Superior temporal gyrus (tissue), 1 donor: ENCODE results near the gene IMMP2L.

ENCODE experiments used
- DNase-seq: peaks from one replicate; pipeline ENCODE4 v3.0.0-alpha.2; 2016; ENCODE audit errors: extremely low spot score

The IMMP2L gene

GRCh38 chr7:111041577-111041976 lies 520.7 kb downstream of the IMMP2L start:
- DNase-seq: no peak

DNA sequence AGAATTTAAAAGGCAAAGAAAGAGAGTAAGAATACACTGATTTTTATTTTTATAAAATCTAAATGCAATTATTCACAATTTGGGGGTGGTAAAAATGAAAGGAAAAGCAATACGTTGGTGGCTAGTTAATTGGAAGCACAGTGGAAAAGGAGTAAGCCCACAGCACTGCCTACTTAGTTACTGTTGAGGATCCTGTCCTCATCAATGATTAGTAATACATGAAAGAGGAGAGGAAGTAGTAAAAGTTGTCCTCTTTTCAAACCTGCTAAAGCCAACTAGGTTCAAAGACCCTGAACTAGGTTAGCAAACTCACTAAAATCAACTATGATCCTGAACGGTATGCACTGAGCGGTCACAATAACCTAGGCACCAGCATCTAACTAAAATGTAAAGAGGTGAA lies 524.1 kb downstream of the IMMP2L start:
- DNase-seq: no peak

- no peak for DNase-seq
These were observed 530.4 kb downstream of the IMMP2L start for GRCh38 chr7:111031916-111032315.

- no peak for DNase-seq
These were observed 532.0 kb downstream of the IMMP2L start for GRCh38 chr7:111030336-111030735.

DNA sequence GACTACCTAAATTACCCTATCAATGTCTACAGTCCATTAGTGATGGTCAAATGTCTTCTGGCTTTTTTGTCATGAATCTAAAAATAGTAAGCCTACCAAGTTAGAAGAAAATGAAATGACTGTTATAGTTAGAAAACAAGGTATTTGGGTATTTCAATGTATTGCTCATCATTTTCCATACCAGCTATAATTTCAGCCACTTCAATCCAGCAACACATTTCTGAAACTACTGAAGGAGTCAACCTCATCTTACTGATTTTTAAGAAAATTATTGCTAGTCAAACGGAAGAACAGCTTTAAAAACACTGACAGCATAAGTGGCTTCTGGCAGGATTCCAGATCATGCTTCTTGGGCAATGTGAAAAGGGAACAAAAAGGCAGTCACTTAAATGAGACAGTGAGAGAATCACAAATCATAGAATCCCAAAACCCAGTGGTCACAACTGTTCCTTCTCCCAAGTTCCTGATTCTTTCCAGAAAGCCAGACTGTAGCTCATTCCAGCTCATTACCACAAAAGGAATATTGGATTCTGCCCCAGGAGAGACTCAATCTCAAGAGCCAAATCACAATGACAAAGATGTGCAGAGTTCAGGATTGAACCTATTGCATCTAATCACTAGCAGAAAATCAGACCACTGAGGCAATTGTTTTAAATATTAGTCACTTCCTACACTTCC lies 532.6 kb downstream of the IMMP2L start:
- DNase-seq: no peak

- DNase-seq: no peak
These were observed 533.1 kb downstream of the IMMP2L start for GRCh38 chr7:111029141-111029572.

DNA sequence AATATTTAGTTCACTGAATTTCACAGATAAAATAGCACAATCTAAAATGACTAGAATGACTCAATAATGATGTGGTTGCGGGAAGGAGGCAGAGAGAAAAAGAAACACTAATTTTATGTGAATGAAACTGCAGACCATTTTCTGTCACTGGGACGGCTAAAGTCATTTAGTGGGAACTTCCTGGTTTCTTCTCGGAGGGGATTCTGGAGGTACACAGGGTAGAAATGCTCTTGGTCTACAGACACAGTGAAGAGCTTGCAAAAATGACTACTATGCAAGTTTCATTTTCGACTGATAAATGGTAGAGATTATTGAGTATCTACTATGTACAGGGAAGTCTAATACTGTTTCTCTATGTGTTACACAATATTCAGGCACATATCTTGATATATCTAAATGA lies 534.9 kb downstream of the IMMP2L start:
- no peak for DNase-seq

DNA sequence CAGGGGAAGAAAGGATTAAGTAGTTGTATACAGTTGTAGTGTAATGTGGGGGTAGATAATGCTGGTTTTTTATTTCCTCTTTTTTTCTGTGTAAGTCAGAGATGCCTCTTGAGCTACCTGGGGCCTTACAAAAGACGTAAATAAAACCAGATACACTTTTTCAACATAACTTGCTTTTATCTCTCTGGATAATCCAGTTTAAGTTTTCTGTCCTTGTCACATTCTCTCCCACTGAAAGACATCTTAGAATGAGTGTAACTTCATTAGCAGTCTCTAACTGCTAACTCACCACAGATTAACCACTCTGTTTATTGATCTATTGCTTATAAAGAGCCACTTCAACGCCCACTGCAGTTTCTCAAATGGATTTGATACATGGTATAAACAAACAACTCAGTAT lies 535.5 kb downstream of the IMMP2L start:
- no peak for DNase-seq

DNA sequence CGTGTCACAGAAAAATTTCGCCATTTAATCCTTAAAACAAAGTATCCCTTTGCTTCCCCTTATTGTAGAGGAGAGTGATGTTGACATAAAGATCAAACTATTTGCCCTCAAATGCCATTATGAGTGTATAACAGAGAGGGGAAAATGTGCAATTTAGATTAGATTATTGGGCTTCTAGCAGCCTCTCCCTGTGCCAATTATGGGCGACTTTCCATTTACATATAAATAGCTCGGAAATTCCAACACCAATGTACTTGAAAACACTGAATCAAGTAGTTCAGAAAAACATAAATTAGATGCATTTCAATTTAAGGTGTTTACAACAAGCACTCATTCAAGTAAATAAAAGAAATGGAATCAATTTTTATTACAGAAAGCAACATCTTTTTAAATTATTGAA lies 535.9 kb downstream of the IMMP2L start:
- DNase-seq: no peak

- DNase-seq: no peak
These were observed 537.3 kb downstream of the IMMP2L start for GRCh38 chr7:111025006-111025405.

DNA sequence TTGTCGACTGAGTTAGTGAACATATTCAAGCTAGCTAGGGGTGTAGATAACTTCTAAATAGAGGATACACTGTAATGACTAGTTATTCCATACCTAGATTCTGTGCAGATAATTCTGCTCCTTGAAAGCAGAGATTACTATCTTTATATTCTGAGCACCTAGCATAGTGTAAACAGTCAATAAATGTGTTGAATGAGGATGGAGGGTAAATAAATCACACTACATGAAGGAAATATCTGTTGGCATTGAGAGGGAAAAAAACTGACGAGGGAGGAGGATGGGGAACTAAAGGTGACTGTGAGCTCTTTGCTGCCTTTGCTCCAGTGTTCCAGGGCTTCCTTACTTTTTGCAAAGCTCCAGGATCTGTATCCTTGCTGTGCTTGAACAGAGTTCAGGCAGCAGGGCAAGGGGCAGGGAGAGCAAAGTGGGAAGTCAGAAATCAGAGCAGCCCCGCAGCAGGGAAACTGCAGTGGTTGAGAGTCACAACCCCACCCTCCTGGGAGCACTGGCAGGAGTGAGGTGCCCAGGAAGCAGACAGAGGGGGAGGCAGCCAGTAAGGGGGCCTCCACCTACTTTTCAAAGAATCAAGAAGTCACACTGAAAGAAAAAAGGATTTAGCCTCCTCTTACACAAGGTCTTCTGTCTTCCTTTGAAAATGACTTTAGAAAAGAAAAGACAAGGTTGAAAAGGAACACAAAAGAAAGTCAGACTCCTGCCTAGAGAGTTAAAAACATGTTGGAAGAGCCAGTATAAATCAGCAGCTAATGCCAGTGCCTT lies 543.1 kb downstream of the IMMP2L start:
- no peak for DNase-seq

GRCh38 chr7:111018447-111018846 lies 543.8 kb downstream of the IMMP2L start:
- no peak for DNase-seq

DNA sequence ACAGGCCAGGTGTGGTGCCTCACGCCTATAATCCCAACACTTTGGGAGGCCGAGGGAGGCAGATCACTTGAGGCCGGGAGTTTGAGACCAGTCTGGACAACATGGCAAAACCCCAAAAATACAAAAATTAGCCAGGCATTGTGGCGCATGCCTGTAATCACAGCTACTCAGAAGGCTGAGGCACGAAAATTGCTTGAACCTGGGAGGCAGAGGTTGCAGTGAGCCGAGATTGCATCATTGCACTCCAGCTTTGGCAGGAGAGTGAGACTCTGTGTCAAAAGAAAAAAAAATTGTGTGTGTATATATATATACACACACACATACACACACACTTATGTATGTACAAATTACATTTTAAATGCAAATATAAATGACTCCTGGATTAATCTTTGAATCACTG lies 548.2 kb downstream of the IMMP2L start:
- DNase-seq: no peak

DNA sequence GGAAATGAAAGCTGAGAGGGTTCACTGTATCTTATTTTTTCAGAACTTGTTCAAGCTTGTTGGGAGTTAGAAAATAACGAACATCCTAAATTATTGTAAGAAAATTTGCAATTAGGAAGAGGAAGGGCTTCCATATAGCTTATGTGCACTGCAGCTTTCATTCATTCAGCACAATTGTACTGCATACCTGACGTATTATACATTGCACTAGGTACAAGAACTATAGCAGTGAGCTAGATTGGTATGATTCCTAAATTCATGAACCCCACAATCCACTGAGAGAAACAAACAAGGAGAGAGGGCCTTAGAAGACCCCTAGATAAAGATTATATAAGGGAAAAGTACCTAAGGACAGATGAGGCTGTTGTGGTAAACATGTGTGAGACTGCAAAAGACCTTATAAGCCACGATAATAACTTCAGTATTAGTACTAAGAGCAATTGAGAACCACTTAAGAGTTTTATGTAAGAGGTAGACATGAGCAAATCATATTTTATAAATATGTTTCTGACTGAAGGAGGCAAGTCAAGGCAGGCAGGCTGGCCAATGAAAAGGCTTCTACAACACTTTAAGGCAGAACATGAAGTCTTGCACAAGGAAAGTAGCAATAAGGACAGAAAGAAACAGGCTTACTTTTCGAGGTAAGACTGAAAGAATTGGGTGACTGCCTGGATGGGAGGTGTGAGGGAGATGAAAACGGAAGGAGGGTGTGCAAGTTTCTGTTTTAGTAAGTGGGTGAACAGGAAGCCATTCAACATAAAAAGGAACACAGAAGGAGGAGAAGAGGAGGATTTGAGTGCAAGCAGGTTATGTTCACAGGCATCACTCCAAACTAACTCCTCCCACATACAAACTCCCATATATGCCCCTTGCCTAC lies 549.3 kb downstream of the IMMP2L start:
- DNase-seq: no peak

GRCh38 chr7:111012149-111012548 lies 550.1 kb downstream of the IMMP2L start:
- DNase-seq: no peak

- DNase-seq: no peak
These were observed 550.8 kb downstream of the IMMP2L start for GRCh38 chr7:111011520-111011919.

GRCh38 chr7:111010798-111011197 lies 551.5 kb downstream of the IMMP2L start:
- no peak for DNase-seq

DNA sequence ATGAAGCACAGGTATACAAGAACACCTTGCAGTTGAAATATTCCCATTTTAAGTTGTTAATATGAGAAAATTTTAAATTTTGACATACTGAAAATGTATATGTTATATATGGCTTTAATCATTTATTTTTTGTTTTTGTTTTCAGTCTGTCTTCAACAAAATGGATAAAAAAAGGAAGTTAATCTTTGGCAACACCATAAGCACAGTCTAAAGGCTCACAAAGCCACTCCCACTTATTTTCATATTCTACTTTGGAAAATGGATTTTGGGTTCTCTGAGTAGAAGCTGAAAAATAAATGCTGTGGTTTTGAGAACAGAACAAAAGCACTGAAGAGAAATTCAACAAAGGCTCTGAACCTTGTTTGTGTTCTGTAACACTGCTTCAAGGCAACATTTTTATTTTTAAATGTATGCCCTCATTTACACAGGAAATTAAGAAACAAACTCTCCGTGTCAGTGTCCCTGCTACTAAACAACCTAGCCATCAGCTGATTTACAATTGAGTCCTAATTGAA lies 552.7 kb downstream of the IMMP2L start:
- DNase-seq: no peak

DNA sequence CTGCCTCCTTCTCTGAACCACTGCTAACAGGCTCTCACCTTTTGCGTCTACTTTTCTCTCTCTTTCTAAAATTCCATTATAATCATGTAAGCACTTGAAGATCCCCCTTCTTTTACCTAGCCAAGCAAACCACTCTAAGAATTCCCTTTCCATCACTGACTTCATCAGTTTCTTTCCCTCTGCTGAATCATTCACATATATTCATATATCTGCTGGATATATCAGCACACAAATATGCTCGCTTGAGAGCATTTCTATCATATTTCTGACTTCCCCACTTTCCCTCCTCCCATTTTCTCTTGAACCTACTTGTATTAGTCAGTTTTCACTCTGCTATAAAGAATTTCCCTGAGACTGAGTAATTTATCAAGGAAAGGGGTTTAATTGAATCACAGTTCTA lies 555.6 kb downstream of the IMMP2L start:
- no peak for DNase-seq

- DNase-seq: no peak
These were observed 556.3 kb downstream of the IMMP2L start for GRCh38 chr7:111006040-111006439.

DNA sequence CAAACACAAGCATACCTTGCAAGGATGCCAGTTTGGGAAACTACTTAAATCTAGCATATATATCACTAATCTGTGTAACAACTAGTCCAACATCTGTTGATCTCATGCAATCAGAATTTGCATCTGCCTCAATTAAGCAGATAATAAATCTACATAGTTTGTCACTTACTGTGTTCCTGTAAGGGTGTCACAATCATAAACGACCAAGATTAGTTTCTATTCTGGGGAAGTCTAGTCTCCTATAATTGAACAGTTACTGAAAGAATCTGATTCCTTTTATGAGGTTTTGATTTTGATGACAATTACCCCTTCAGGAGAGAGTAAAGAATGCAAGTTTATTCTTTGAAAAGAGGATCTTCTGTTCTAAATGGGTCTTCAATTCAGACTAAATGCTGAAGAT lies 556.8 kb downstream of the IMMP2L start:
- no peak for DNase-seq

GRCh38 chr7:111004310-111004901 lies 557.9 kb downstream of the IMMP2L start:
- no peak for DNase-seq
